GM19099 (cell line): ENCODE measurements around the gene MICALL2.

Source experiments
- POLR2A ChIP-seq: IDR thresholded peaks from 3 replicates; pipeline ENCODE4 v1.6.1; 2011; ENCODE audit warnings: low read depth; ENCODE audit not compliant: insufficient read length; ENCODE audit errors: extremely low read depth

MICALL2 gene

DNA sequence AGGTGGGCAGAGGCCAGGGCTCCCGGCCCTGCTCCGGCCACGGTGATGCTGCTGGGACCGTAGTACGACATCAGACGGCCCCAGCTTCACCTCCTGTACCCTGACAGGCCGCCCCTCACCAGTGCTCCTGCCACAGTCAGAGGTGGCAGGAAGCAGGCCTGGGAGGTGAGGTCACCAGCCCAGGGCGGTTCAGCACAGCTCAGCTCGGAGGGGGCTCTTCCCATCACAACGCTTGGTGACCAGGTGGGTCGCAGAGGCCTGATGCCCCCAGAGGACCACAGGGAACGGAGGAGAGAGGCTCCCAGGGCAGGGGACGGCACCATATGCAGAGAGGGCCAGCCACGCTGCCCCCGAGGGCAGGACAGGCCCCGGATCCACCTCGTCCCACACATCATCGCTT lies 8.8 kb downstream of the MICALL2 start:
- TF ChIP-seq POLR2A = no peak

DNA sequence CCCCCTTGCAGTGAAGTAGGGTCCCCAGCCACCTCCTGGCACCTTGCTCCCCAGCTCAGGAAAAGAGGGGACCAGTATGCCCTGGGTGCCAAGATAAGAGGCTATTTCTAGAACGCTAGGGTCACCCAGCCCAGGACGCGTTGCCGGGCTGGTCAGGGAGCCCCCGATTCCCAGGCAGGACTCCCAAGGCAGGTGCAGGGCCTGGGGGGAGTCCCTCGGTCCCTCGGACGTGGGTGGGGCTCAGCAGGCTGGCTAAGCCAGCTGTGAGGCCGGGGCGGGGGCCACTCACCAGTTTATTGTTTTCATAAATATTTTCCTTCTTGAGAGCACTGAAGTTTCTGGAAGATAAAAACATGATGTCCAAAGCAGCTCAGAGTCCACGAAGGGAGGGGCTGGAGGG lies 9.3 kb downstream of the MICALL2 start:
- TF ChIP-seq POLR2A = no peak

DNA sequence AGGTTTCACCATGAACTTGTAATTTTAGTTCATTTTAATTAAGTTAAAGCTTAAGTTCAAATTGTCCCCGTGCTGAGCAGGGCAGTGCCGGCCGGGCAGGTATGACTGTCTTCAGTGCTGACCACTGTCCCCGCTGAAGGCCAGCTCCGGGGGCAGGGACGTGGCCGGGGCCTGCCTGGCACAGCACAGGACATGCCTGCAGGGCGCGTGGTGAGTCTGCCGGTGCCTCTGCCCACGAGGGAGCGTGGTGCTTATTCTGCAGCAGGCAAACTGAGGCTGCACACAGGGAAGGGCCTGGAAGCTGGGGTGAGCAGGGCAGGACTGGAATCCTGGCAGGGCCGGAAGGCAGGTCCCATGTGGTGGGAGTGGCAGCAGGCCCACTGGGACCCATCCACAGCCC lies 9.8 kb downstream of the MICALL2 start:
- TF ChIP-seq POLR2A = no peak

DNA sequence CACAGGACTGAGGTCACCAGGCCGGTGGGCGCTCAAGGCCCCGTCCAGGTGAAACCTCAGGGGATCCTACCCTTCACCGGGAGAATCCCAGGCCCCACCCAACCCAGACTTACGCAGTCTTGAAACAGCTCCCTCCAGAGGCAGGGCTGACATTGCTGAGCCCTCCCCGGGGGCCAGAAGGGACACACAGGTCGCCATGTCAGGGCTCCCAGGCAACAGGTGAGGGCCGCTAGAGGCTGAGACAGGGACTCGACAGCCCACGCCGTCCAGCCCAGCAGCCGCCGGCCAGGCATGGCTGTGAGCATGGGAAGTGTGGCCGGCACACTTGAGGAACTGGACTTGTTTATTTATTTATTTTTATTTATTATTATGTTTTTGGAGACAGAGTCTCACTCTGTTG lies 10.3 kb downstream of the MICALL2 start:
- TF ChIP-seq POLR2A = no peak

DNA sequence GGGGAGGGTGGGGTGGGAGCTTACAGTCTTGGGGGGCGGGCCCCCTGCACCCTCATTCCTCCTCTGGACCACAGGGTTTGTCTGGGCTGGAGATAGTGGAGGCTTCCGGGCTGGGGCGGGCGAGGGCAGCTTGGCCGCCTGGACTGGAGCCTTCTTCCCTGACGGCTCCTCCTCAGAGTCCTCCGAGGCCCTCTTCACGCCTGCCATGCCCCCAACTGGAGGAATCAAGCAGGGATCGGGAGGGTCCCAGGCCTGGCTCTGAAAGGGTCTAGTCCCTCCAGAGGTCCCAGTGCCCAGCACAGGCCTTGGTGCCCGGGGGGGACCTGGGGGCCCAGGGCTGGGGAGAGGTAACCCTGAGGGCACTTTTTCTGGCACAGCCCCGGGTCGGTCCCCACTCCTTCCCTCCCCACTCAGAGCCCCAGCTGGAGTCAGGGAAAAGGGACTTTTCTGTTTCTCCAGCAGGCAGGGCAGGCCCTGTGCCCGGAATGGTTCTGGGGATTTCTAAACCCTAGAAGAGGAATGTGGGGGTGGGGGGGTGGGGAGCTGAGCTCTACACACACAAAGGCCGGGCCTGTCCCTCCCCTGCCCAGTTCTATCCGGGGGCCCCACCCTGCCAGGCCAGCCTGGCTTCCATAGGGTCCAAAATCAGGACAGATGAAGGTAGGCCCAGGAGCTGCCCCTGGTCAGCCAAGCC lies 11.6 kb downstream of the MICALL2 start:
- no peak for TF ChIP-seq POLR2A

DNA sequence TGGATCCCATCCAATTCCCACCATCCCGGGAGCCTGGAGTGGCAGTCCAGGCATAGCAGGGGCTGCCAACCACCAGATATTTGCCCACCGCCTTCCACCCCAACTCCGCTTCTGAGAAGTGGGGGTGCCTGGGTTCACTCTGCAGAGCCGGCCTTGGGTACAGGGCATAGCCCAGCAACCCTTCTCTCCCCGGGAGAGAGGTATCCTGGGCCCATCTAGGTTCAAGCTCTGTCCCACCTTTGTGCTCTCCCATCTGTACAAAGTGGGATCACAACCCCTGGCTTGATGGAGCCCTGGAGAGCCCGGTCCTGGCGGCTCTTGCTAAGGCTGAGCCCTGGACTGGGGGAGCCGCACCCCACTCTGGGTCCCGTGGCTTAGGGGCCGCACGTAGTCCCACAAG lies 12.2 kb downstream of the MICALL2 start:
- no peak for TF ChIP-seq POLR2A

DNA sequence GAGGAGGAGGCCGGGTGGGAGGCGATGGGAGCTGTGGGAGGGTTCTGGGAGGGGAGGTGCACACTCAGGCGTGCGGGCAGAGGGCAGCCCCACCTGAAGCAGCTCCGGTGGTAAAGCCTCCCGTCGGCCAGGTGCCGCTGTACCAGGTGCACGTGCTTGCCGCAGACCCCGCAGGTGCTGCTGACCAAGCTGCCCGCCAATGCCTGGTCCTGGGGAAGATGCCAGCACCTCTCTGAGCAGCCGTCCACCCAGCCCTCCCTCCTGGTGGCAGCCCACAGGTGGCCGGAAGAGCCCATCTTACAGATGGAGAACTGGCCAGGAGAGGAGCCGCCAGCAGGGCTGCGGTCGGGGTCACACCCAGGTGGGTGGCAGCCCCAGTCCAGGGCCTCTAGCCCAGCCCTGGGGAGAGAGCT lies 12.6 kb downstream of the MICALL2 start:
- no peak for TF ChIP-seq POLR2A

DNA sequence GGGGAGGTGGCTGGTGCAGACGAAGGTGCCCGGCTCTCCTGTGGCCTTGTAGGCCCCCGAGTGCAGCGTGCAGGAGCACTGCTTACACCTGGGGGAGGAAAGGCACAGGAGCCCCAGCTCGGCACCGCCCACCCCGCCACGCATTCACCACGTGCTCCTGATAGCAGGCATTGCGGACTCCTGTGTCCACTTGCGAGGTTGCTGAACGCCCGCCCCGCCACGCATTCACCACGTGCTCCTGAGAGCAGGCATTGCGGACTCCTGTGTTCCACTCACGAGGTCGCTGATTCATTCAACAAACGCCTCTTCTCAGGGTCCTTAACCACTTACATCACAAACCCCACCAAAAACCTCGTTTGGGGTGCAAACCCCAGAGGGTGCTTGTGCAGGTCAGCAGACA lies 13.9 kb downstream of the MICALL2 start:
- no peak for TF ChIP-seq POLR2A

DNA sequence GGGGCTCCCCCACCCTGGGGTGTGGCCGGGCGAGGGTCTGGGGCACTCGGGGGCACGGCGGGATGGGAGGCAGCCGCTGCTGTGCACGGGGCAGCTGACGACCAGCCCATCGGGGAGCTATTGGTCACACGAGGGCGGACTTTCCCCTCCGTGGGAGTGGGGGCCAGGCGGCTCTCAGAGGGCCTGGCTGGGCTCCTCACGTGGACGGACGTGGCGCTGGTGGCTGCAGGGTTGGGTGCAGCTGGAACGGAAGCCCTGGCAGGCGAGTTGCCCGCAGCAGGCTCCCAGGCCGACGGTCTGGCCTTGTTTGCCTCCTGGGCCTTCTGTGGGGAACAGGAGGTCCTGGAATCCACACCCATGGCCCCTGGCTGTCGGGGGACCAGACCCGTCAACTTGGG lies 14.3 kb downstream of the MICALL2 start:
- no peak for TF ChIP-seq POLR2A

DNA sequence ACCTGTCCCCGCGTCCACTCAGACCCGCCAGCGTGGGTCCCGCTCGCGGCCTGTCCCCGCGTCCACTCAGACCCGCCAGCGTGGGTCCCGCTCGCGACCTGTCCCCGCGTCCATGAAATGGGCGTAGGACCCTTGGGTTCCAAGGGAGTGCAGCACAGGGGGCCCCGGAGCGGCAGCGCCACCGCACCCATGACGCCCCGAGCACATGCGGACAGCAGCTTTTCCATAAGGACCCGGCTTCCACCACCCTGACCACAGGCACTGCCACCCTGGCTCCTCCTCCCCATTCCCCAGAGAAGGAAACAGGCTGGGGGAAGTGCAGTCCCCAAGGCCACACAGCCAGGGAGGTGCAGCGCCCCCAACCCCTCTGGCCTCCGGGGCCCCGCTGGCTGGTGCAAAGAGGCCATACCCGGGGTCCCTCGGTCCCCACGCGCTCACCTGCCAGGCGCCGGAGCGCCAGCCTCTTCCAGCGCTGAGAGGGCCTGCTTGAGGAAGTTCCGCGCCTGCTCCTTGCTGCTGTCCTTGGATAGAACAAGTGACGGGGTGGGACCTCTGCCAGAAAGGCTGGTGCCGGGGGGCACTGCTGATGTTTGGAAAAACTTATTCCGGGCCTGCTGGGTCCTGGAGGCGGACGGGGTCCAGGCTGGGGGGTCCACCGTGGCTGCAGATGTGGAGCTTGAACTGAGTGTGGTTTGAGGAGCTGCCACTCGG lies 14.9 kb downstream of the MICALL2 start:
- no peak for TF ChIP-seq POLR2A

DNA sequence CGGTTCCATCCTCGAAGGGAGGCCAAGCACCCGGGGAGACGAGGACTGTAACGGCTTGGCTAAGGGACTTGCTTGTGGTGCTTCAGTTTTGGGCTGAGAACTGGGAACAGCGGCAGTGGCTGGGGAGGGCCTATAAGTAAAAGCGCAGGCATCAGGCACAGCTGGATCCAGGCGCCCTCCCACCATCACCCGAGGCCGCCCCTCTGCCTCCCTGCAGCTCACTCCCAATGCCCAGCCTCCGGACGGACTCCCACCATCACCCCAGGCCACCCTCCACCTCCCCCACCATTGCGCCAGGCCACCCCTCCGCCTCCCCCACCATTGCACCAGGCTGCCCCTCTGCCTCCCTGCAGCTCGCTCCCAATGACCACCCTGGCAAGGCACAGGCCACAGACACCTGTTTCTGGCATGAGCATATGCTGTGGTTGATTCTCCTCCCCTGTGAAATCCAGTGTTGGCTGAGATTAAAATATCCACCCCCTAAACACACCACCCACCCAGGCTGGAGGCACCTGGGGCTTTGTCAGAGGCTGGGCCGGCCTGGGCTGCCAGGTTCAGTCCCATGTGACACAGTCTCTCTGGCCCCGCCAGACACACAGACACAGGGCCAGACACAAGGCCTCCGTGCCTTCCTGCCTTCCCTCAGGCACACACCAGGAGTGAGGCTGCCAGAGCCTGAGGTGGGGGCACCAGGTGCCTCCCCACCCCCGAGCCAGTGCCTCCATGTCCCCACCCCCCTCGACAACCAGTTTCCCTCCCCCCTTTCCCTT lies 16.7 kb downstream of the MICALL2 start:
- no peak for TF ChIP-seq POLR2A

DNA sequence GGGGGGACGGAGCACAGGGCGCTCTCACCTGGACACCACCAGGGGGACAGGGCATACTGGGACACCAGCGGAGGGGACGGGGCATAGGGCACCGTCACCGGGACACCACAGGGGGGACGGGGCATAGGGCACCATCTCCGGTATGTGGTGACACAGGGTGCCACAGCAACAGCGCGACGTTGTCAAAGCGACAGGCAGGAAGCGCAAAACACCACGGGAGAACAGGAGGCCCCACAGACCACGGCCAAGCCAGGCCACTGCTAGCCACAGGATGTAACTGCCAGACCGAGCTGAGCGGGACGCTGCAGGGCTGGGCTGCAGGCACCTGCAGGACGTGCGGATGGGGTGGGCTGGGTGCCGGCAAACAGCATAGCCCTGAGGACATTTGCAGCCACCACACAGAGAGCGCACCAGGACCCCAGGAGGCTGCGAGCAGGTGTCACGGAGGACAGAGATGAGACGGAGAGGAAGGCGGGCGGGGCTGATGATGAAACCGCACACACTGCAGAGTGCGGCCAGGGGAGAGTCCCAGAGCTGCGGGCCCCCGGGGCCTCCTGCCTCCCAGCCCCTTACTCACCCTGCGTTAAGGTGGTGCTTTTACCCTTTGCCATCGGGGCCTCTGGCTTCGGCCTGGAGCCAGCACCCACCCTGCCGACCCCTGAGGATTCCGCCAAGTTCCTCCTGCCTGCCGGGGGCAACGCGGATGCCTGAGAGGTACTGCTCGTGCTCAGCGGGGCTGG lies 17.5 kb downstream of the MICALL2 start:
- no peak for TF ChIP-seq POLR2A

DNA sequence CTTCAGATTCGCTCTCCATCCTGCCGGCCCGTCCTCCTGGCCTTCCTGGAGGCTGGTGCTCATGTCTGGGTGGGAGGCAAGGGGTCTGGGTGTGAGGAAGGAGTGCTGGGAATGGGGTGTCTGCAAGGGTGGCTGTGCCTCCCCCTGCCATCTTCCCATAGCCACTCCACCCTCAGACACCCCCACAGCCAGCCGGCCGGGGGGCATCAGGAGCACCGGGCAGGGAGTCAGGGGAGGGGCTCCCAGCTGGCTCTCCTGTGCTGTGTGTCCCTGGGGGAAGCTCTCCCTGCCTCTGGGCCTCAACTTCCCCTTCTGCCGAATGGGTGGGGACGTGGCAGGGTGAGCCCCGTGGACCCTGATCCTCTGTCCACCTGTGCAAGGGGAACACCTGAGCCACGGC lies 18.6 kb downstream of the MICALL2 start:
- no peak for TF ChIP-seq POLR2A

DNA sequence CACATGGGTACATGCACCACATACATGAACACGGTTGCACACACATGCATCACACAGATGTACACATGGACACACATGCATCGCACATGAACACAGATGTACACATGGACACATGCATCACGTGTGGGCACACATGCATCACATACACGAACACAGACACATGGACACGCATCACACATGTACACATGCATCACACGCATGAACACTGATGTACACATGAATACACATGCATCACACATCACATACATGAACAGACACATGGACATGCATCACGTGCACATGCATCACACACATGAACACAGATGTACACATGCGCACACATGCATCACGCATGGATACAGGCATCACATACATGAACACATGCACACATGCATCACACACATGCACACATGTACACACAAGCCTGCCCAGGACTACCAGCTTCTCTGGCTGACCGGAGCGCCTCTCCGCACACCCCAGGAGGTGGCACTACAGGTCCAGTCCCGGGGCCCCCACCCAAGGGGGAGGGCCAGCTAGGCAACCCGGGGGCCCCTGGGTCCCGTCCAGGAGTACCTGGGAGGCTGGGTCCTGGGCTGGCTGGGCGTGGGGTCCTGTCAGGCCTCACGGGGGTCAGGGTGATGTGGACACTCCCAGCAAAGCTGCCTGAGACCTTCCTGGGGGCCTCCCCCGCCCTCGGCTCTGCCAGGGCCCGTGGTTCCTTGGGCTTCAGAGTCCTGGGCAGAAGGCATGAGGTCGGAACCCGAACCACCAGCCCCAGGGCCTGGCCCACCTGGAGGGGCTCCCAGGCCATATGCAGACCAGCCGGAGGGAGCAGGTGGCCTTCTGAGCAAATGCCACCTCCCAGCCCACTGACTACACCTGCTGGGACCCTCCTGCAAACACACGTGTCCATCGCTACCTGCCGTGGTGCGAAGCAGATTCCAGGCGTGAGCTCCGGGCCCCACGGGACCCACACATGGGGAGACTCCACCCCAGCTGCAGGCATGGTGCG lies 19.6 kb downstream of the MICALL2 start:
- TF ChIP-seq POLR2A = no peak

DNA sequence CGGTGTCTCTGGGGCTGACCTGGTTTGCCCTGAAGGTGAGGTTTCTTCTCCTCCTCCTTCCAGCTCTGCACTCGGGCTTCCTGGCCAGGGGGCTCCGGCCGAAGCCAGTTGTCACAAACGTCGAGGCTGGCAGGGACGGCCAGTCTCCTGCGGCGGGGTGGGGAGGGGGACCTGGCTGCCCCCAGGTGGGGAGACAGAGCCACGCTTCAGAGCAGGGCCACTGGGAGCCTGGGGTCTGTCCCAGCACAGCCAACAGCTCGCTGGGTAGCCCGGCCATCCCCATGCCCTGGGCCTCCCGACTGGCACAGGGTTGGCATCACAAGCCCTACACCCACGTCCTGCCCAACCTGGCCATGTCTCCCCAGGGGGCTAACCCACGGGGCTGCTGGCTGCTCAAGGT lies 20.4 kb downstream of the MICALL2 start:
- no peak for TF ChIP-seq POLR2A

DNA sequence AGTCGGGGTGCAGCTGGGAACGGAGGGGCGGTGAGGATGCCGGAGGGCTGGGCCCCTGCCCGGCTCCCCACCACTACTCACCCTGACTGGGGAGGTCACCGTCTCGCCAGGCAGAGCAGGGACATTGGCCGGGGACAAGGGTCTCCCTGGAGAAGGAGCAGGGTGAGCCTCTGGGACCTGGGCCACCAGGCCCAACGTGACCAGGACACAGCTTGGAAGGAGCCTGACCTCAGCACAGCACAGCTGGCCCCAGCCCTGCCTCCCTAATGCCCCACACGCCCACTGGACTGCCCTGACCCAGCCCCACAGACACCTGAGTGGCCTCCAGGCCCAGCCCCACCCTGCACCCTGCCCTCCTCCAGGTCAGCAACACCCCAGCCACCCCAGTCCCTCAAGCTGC lies 21.1 kb downstream of the MICALL2 start:
- no peak for TF ChIP-seq POLR2A
